ENCODE measurements around the gene PDE11A. TPM values are rescaled to one million over a fixed set of nuclear protein-coding genes. Genes with fewer than 3 reads are reported as not detected.

PDE11A gene
- total and polyA plus RNA-seq, 4 experiments from 2014 or later, result not detected

DNA sequence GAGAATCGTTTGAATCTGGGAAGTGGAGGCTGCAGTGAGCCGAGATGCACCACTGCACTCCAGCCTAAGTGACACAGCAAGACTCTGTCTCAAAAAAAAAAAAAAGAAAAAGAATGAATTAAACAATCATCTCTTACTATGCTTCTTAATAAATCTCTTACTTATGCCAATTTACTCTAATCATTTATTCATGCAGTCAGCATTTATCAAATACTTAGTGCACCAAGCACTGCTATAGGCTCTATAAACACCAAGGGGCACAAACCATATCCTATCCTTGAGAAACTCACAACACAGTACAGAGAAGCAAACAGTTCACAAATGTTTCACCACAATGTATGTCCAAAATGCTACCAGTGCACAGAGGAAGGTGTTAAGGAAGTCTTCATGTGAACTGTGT is 189.4 kb downstream of the PDE11A start:
- no peak overlapping the region for H3K4me3 ChIP-seq (ENCODE audit: low read length in 2 of 2)
- no peaks in the 10 kb centered on the region for H3K9me3 ChIP-seq (ENCODE audit: control insufficient read depth in 1 of 2, low read length in 2 of 2)
- H3K27me3 ChIP-seq (ENCODE audit: insufficient read depth, low read length), result no peaks in the 10 kb centered on the region
- no peak overlapping the region for H3K27ac ChIP-seq (ENCODE audit: low read depth, low read length)
- H3K27ac Mint-ChIP-seq, result no peak overlapping the region
- H3K27me3 Mint-ChIP-seq, result peaks cover 5% of the 10 kb centered on the region in 2 donors
- no peaks in the 10 kb centered on the region for H3K4me1 ChIP-seq (ENCODE audit: insufficient read depth, low read length)
- H3K9me3 Mint-ChIP-seq, result peaks cover 0 to 13% (median 3%) of the 10 kb centered on the region in 8 donors
- H3K36me3 Mint-ChIP-seq, result no peaks in the 10 kb centered on the region
- no peaks in the 10 kb centered on the region for H3K36me3 ChIP-seq (ENCODE audit: insufficient read depth, low read length)
- ChIA-PET CTCF (ENCODE audit: partially characterized antibody) (no interaction called here), POLR2A (ENCODE audit: partially characterized antibody) (no interaction called here)
- intact Hi-C loops (cut with micrococcal nuclease), result no loop called here
- no peak overlapping the region for H3K4me3 Mint-ChIP-seq
- no peak for DNase-seq
- H3K4me1 Mint-ChIP-seq, result no peaks in the 10 kb centered on the region

DNA sequence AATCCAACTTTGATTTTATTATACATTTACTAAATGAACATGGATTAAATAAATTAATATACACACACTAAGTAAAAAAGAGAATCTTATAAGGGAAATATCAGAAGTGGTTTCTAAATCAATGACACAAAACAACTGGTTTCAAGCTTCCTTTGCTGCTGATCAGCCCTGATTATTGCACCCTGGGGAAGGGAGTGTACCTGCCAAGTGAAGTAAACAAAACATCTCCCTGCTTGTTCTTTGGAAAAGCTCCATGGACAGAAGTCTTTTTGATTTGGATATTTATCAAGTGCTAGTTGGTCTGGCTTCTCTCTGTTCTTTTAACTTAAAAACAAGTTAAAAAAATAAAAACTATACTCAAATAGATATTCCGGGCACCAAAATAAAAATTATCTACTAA is 190.1 kb downstream of the PDE11A start:
- CTCF ChIA-PET (ENCODE audit: partially characterized antibody), result no interaction called here
- Mint-ChIP-seq H3K4me3 (no peak overlapping the region), H3K4me1 (no peaks in the 10 kb centered on the region), H3K27ac (no peak overlapping the region), H3K27me3 (peaks cover 5 to 7% of the 10 kb centered on the region in 2 donors), H3K9me3 (peaks cover 0 to 13% (median 3%) of the 10 kb centered on the region in 8 donors), H3K36me3 (no peaks in the 10 kb centered on the region)
- POLR2A ChIA-PET (ENCODE audit: partially characterized antibody), result no interaction called here
- no peak for DNase-seq
- Histone ChIP-seq H3K36me3 (ENCODE audit: insufficient read depth, low read length) (no peaks in the 10 kb centered on the region), H3K27me3 (ENCODE audit: insufficient read depth, low read length) (no peaks in the 10 kb centered on the region), H3K4me3 (ENCODE audit: low read length in 2 of 2) (no peak overlapping the region), H3K4me1 (ENCODE audit: insufficient read depth, low read length) (no peaks in the 10 kb centered on the region), H3K9me3 (ENCODE audit: control insufficient read depth in 1 of 2, low read length in 2 of 2) (no peaks in the 10 kb centered on the region), H3K27ac (ENCODE audit: low read depth, low read length) (no peak overlapping the region)
- intact Hi-C loops (cut with micrococcal nuclease), result no loop called here

DNA sequence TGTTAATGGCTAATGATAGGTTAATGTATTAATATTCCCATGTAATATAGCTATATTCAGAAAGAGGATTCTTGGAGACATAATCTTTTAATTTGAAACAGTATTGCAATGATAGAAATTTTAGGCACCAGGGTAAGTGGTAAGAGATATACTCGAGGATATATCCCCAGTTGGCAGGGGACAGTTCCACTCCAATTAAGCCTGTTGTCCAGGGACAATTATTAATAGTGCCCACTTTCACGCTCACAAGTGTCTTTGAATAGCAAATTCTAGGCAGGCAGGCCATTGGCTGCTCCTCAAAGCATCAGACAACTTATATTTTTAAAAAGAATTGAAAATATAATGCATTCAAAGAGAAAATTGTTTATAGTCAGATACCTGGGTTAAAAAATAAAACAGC is 190.7 kb downstream of the PDE11A start:
- Mint-ChIP-seq H3K4me1 (no peaks in the 10 kb centered on the region), H3K27me3 (peaks cover 5 to 11% of the 10 kb centered on the region in 2 donors), H3K27ac (no peak overlapping the region), H3K36me3 (no peaks in the 10 kb centered on the region), H3K9me3 (peaks cover 0 to 13% (median 3%) of the 10 kb centered on the region in 8 donors), H3K4me3 (no peak overlapping the region)
- no peaks in the 10 kb centered on the region for H3K9me3 ChIP-seq (ENCODE audit: control insufficient read depth in 1 of 2, low read length in 2 of 2)
- intact Hi-C loops (cut with micrococcal nuclease), result no loop called here
- CTCF ChIA-PET (ENCODE audit: partially characterized antibody), result interaction anchor here (0.6 kb wide), 1 partner anchor 383 kb away, joined by 3 read pairs; no protein-coding TSS in a partner anchor
- no peaks in the 10 kb centered on the region for H3K27me3 ChIP-seq (ENCODE audit: insufficient read depth, low read length)
- POLR2A ChIA-PET (ENCODE audit: partially characterized antibody), result no interaction called here
- H3K4me3 ChIP-seq (ENCODE audit: low read length in 2 of 2), result no peak overlapping the region
- DNase-seq, result no peak
- H3K4me1 ChIP-seq (ENCODE audit: insufficient read depth, low read length), result no peaks in the 10 kb centered on the region
- no peak overlapping the region for H3K27ac ChIP-seq (ENCODE audit: low read depth, low read length)
- no peaks in the 10 kb centered on the region for H3K36me3 ChIP-seq (ENCODE audit: insufficient read depth, low read length)

DNA sequence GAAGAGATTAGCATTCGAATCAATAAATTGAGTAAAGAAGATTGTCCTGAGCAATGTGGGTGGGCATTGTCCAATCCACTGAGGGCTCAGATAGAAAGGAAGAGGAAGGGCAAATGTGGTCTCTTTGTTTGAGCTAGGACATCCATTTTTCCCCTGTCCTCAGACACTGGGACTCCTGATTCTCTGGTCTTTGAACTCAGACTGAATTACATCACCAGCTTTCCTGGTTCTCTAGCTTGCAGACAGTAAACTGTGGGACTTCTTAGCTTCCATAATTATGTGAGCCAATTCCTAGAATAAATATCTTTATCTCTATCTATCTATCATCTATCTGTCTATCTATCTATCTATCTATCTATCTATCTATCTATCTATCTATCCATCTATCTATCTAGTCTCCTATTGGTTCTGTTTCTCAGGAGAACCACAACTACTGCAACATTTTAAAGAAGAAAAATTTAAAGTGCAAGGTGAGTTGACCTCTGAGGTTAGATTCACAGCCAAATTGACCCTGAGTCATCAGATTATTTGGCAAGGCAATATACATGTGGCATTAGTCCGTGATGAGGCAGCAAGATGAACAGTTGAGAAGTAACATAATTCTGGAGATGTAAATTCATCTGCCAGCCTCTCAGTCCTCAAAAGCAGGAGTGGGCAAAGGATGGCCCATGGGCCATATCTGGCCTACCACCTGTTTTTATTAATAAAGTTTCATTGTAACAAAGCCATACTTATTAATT is 191.4 kb downstream of the PDE11A start:
- ChIA-PET POLR2A (ENCODE audit: partially characterized antibody) (no interaction called here), CTCF (ENCODE audit: partially characterized antibody) (no interaction called here)
- H3K27me3 ChIP-seq (ENCODE audit: insufficient read depth, low read length), result no peaks in the 10 kb centered on the region
- no peak overlapping the region for H3K27ac ChIP-seq (ENCODE audit: low read depth, low read length)
- no peaks in the 10 kb centered on the region for H3K4me1 Mint-ChIP-seq
- no peak for DNase-seq
- no peaks in the 10 kb centered on the region for H3K36me3 ChIP-seq (ENCODE audit: insufficient read depth, low read length)
- no peak overlapping the region for H3K4me3 ChIP-seq (ENCODE audit: low read length in 2 of 2)
- no peaks in the 10 kb centered on the region for H3K9me3 ChIP-seq (ENCODE audit: control insufficient read depth in 1 of 2, low read length in 2 of 2)
- no peak overlapping the region for H3K4me3 Mint-ChIP-seq
- no peak overlapping the region for H3K27ac Mint-ChIP-seq
- H3K36me3 Mint-ChIP-seq, result no peaks in the 10 kb centered on the region
- peaks cover 0 to 13% (median 3%) of the 10 kb centered on the region in 8 donors for H3K9me3 Mint-ChIP-seq
- no peaks in the 10 kb centered on the region for H3K4me1 ChIP-seq (ENCODE audit: insufficient read depth, low read length)
- intact Hi-C loops (cut with micrococcal nuclease), result no loop called here
- H3K27me3 Mint-ChIP-seq, result peaks cover 5 to 11% of the 10 kb centered on the region in 2 donors

DNA sequence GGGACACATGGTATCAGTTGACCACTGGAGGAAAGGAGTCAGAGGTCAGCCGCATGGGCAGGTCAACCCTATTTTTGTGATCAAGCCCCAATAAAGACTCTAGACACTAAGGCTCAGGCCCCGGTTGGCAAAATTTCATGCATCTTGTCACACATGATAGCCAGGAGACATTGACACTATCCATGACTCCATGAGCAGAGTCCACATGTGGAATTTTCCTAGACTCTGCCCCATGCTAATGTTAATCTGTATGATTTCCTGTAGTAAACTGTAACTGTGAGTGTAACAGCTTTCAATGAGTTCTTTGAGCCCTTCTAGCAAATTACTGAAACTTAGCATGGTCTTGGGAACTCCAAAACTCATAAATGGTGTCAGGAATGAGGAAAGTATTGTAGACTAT is 192.3 kb downstream of the PDE11A start:
- H3K27me3 Mint-ChIP-seq, result peaks cover 5 to 11% of the 10 kb centered on the region in 2 donors
- H3K9me3 ChIP-seq (ENCODE audit: control insufficient read depth in 1 of 2, low read length in 2 of 2), result no peaks in the 10 kb centered on the region
- peaks cover 0 to 13% (median 3%) of the 10 kb centered on the region in 8 donors for H3K9me3 Mint-ChIP-seq
- H3K27ac ChIP-seq (ENCODE audit: low read depth, low read length), result no peak overlapping the region
- H3K4me3 ChIP-seq (ENCODE audit: low read length in 2 of 2), result no peak overlapping the region
- H3K4me1 ChIP-seq (ENCODE audit: insufficient read depth, low read length), result no peaks in the 10 kb centered on the region
- H3K4me1 Mint-ChIP-seq, result no peaks in the 10 kb centered on the region
- no peak for DNase-seq
- no peaks in the 10 kb centered on the region for H3K36me3 ChIP-seq (ENCODE audit: insufficient read depth, low read length)
- no peak overlapping the region for H3K27ac Mint-ChIP-seq
- CTCF ChIA-PET (ENCODE audit: partially characterized antibody), result no interaction called here
- H3K36me3 Mint-ChIP-seq, result no peaks in the 10 kb centered on the region
- intact Hi-C loops (cut with micrococcal nuclease), result no loop called here
- POLR2A ChIA-PET (ENCODE audit: partially characterized antibody), result no interaction called here
- H3K4me3 Mint-ChIP-seq, result no peak overlapping the region
- no peaks in the 10 kb centered on the region for H3K27me3 ChIP-seq (ENCODE audit: insufficient read depth, low read length)

DNA sequence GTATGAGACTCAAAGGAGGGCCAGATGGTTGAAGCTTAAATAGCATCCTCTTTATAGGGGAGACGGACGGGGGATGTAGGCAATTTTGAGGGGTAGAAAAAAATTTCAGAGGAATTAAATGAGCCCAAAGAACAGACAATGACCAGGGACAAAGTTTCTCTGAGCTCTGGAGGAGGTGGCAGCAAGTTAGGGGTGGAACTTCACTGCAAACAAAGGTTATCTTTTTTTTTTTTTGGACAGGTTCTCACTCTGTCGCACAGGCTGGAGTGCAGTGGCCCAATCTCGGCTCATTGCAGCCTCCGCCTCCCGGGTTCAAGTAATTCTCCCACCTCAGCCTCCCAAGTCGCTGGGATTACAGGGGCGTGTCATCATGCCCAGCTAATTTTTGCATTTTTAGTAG is 195.6 kb downstream of the PDE11A start:
- Histone ChIP-seq H3K4me1 (ENCODE audit: insufficient read depth, low read length) (no peaks in the 10 kb centered on the region), H3K4me3 (ENCODE audit: low read length in 2 of 2) (no peak overlapping the region), H3K9me3 (ENCODE audit: control insufficient read depth in 1 of 2, low read length in 2 of 2) (no peaks in the 10 kb centered on the region), H3K36me3 (ENCODE audit: insufficient read depth, low read length) (no peaks in the 10 kb centered on the region), H3K27me3 (ENCODE audit: insufficient read depth, low read length) (no peaks in the 10 kb centered on the region), H3K27ac (ENCODE audit: low read depth, low read length) (no peak overlapping the region)
- POLR2A ChIA-PET (ENCODE audit: partially characterized antibody), result no interaction called here
- intact Hi-C loops (cut with micrococcal nuclease), result no loop called here
- DNase-seq, result no peak
- Mint-ChIP-seq H3K36me3 (no peaks in the 10 kb centered on the region), H3K9me3 (peaks cover 0 to 9% (median 3%) of the 10 kb centered on the region in 8 donors), H3K27me3 (peaks cover 3 to 7% of the 10 kb centered on the region in 2 donors), H3K4me3 (no peak overlapping the region), H3K27ac (no peak overlapping the region), H3K4me1 (no peaks in the 10 kb centered on the region)
- CTCF ChIA-PET (ENCODE audit: partially characterized antibody), result interaction anchor here (1.2 kb wide), 1 partner anchor 13 kb away, joined by 3 read pairs; no protein-coding TSS in a partner anchor

DNA sequence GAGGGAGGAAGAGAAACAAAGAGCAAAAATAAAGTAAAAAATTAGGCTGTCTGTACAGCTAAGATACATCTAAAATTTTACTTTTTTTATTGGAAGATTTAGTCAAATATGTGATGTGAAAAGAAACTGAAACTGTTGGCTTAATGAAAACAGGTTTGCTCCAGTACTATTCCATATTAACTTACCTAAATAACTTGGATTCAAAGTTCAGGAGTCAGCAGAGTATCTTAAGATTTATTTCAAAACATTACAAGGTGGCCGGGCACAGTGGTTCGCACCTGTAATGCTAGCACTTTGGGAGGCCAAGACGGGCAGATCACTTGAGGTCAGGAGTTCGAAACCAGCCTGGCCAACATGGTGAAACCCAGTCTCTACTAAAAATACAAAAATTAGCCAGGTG is 197.9 kb downstream of the PDE11A start:
- no peak overlapping the region for H3K4me3 Mint-ChIP-seq

More for the DNA sequence above, 197.9 kb downstream of the PDE11A start:
- H3K4me1 Mint-ChIP-seq, result no peaks in the 10 kb centered on the region
- peaks cover 0 to 3% (median 0%) of the 10 kb centered on the region in 8 donors for H3K9me3 Mint-ChIP-seq
- no peak overlapping the region for H3K27ac ChIP-seq (ENCODE audit: low read depth, low read length)
- no peak for DNase-seq
- no peaks in the 10 kb centered on the region for H3K36me3 Mint-ChIP-seq
- H3K4me1 ChIP-seq (ENCODE audit: insufficient read depth, low read length), result no peaks in the 10 kb centered on the region
- H3K4me3 ChIP-seq (ENCODE audit: low read length in 2 of 2), result no peak overlapping the region
- CTCF ChIA-PET (ENCODE audit: partially characterized antibody), result no interaction called here
- H3K27me3 Mint-ChIP-seq, result peaks cover 3 to 5% of the 10 kb centered on the region in 2 donors
- H3K9me3 ChIP-seq (ENCODE audit: control insufficient read depth in 1 of 2, low read length in 2 of 2), result no peaks in the 10 kb centered on the region
- intact Hi-C loops (cut with micrococcal nuclease), result no loop called here
- POLR2A ChIA-PET (ENCODE audit: partially characterized antibody), result no interaction called here
- H3K36me3 ChIP-seq (ENCODE audit: insufficient read depth, low read length), result no peaks in the 10 kb centered on the region
- no peak overlapping the region for H3K27ac Mint-ChIP-seq
- no peaks in the 10 kb centered on the region for H3K27me3 ChIP-seq (ENCODE audit: insufficient read depth, low read length)
